Lung (tissue), 12 donors: ENCODE data around the gene KCNA3. TPM values are rescaled to one million over a fixed set of nuclear protein-coding genes. Genes with fewer than 3 reads are reported as not detected.

Experiments
- ATAC-seq: fragments of 200-7000 bp; cut with Tn5 transposase; one replicate; pipeline ENCODE4 v1.9.1; 2020; ENCODE audit warnings: moderate number of reproducible peaks; ENCODE audit not compliant: insufficient read depth, low FRiP score
- DNase-seq, 3 donors: peaks; one replicate each; pipeline ENCODE4 v3.0.0-alpha.2; 2013 to 2017
- H3K27ac ChIP-seq, 2 donors: one replicate each; pipeline ENCODE4 v1.5.1; 2013; ENCODE audit warnings: mild to moderate bottlenecking in 2 of 2, moderate library complexity in 2 of 2, control low read depth in 1 of 2, inconsistent platforms in 1 of 2, low read depth in 1 of 2, low read length in 1 of 2
- H3K27me3 ChIP-seq, 3 donors: one replicate each; pipeline ENCODE4 v1.5.1; 2013; ENCODE audit warnings: low read length in 2 of 3; ENCODE audit not compliant: control insufficient read depth in 3 of 3, insufficient read depth in 3 of 3
- H3K36me3 ChIP-seq, 4 donors: one replicate each; pipeline ENCODE4 v1.5.1; 2013; ENCODE audit warnings: low read length in 4 of 4, mild to moderate bottlenecking in 1 of 4, moderate library complexity in 1 of 4; ENCODE audit not compliant: control insufficient read depth in 4 of 4, insufficient read depth in 4 of 4
- H3K4me1 ChIP-seq, 5 donors: one replicate each; pipeline ENCODE4 v1.5.1; 2013; ENCODE audit warnings: low read length in 5 of 5, mild to moderate bottlenecking in 2 of 5, moderate library complexity in 1 of 5; ENCODE audit not compliant: control insufficient read depth in 5 of 5, insufficient read depth in 5 of 5
- H3K4me3 ChIP-seq: one replicate; pipeline ENCODE4 v1.5.1; 2013; ENCODE audit warnings: mild to moderate bottlenecking, control low read depth, moderate library complexity
- H3K9ac ChIP-seq, 2 donors: one replicate each; pipeline ENCODE4 v1.5.1; 2013; ENCODE audit warnings: low read length in 2 of 2, control low read depth in 1 of 2; ENCODE audit not compliant: insufficient read depth in 1 of 2
- H3K9me3 ChIP-seq, 4 donors: one replicate each; pipeline ENCODE4 v1.5.1; 2013; ENCODE audit warnings: low read length in 3 of 4, mild to moderate bottlenecking in 1 of 4, moderate library complexity in 1 of 4; ENCODE audit not compliant: control insufficient read depth in 4 of 4, insufficient read depth in 3 of 4
- CTCF ChIP-seq: IDR thresholded peaks from 2 replicates; pipeline ENCODE4 v1.5.1; 2012; ENCODE audit warnings: mild to moderate bottlenecking; ENCODE audit errors: control extremely low read depth, extremely low read depth
- WGBS, 2 donors: extraction: QIAGEN DNeasy Blood & Tissue Kit; methylation state at CpG; one replicate each; pipeline ENCODE4 v1.1.7; 2013; 5-methylcytosine and 5-hydroxymethylcytosine counted together
- polyA plus RNA-seq, 2 donors: library from polyadenylated mRNA; stranded (reverse); fragments of 200-250 nt; gene quantifications; one replicate each; pipeline ENCODE4 v1.2.1, GENCODE V29; 2013
- total RNA-seq, 2 donors: library from RNA; depleted of rRNA in 1 of 2; stranded (reverse); fragments of >200 nt in 1 of 2; gene quantifications; one replicate each; pipeline ENCODE4 v1.2.1, GENCODE V29; 2014 to 2021
- donor health status: control.
- donor health status: control.
- donor health status: Bipolar disorder and iron deficiency.
- donor health status: healthy.
- donor health status: DM: yes; HTN: yes; CAD: no.

KCNA3 gene
- total and polyA plus RNA-seq, 4 donors, result 0.75 to 10.2 (median 3.9) TPM

DNA sequence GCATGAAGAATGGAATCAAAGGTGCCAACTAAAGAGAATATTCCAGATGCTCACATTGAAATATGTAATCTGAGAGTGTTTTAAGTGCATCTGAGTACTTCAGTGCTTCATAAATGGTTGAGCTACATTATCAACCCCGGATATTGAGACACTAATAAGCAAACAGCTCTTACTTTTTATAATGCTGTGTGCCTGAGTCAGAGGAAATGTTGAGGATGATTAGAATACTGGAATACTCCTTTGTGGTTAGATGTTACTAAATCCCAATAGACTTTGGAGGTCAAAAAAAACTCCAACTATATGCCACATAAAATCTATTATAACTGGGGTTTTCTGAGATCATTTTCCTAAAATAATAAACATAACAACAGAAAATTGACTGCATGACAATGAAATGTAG lies 12.5 kb upstream of the KCNA3 start:
- DNase-seq (no peak), ATAC-seq (peak; percentile 38)
- Histone ChIP-seq H3K27me3 (peaks cover 0 to 14% (median 2%) of the 10 kb centered on the region in 3 donors), H3K36me3 (no peaks in the 10 kb centered on the region), H3K9me3 (no peaks in the 10 kb centered on the region), H3K4me1 (no peaks in the 10 kb centered on the region), H3K27ac (no peak overlapping the region), H3K4me3 (no peak overlapping the region), H3K9ac (no peak overlapping the region)
- no peak for TF ChIP-seq CTCF
- WGBS, 2 donors, result 45 to 50% methylated on average over 1 of the region's 1 CpG

- H3K27ac ChIP-seq, result no peak overlapping the region
- no peaks in the 10 kb centered on the region for H3K36me3 ChIP-seq
- H3K27me3 ChIP-seq, result peaks cover 0 to 19% (median 2%) of the 10 kb centered on the region in 3 donors
- 93% methylated on average over 4 of the region's 4 CpGs for WGBS, 2 donors
- H3K9me3 ChIP-seq, result no peaks in the 10 kb centered on the region
- no peak overlapping the region for H3K4me3 ChIP-seq
- no peak overlapping the region for H3K9ac ChIP-seq
- no peak for ATAC-seq
- no peaks in the 10 kb centered on the region for H3K4me1 ChIP-seq
- no peak for DNase-seq
- no peak for TF ChIP-seq CTCF
Measured at GRCh38 chr1:110686188-110686587, 11.4 kb upstream of the KCNA3 start.

DNA sequence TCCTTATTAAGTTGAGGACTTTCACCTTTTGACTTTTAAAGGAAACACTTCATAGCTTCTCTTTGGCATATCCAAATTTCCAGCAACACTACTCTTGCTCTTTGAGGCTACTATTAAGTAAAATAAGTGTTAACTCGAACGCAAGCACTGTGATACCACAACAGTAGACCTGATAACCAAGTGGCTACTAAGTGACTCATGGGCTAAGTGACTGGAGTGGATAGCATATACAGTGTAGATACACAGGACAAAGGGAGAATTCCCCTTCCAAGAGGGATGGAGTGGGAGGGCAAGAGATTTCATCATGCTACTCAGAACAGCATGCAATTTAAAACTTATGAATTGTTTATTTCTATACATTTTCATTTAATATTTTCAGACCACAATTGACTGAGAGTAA lies 9.8 kb upstream of the KCNA3 start:
- Histone ChIP-seq H3K27ac (no peak overlapping the region), H3K4me1 (no peaks in the 10 kb centered on the region), H3K9ac (no peak overlapping the region), H3K27me3 (peaks cover 0 to 27% (median 5%) of the 10 kb centered on the region in 3 donors), H3K4me3 (no peak overlapping the region), H3K36me3 (no peaks in the 10 kb centered on the region), H3K9me3 (no peaks in the 10 kb centered on the region)
- no peak for TF ChIP-seq CTCF
- no peak for DNase-seq
- ATAC-seq, result peak; percentile 67
- WGBS, 2 donors, result 68 to 82% methylated on average over 2 of the region's 2 CpGs

- no peak overlapping the region for H3K4me3 ChIP-seq
- no peak overlapping the region for H3K27ac ChIP-seq
- no peaks in the 10 kb centered on the region for H3K4me1 ChIP-seq
- WGBS, 2 donors, result 89 to 90% methylated on average over 1 of the region's 1 CpG
- H3K27me3 ChIP-seq, result peaks cover 0 to 24% (median 5%) of the 10 kb centered on the region in 3 donors
- no peaks in the 10 kb centered on the region for H3K36me3 ChIP-seq
- TF ChIP-seq CTCF, result no peak
- DNase-seq (no peak), ATAC-seq (no peak)
- H3K9me3 ChIP-seq, result no peaks in the 10 kb centered on the region
- no peak overlapping the region for H3K9ac ChIP-seq
Measured at GRCh38 chr1:110682898-110683297, 8.2 kb upstream of the KCNA3 start.
